Neural crest cell (in vitro differentiated cells): Measurements from ENCODE around the gene C16orf87. TPM values are rescaled to one million over a fixed set of nuclear protein-coding genes. Genes with fewer than 3 reads are reported as not detected.

Source experiments
- DNase-seq: peaks from one replicate; pipeline ENCODE4 v3.0.0; 2021; ENCODE audit warnings: low read depth, mixed read lengths, low spot score
- H3K27ac Mint-ChIP-seq: one replicate; pipeline ENCODE4 v1.8.0; 2021; ENCODE audit warnings: mild to moderate bottlenecking, mixed read lengths; ENCODE audit not compliant: unreplicated experiment
- H3K27me3 Mint-ChIP-seq: 2 replicates; pipeline ENCODE4 v1.8.0; 2021; ENCODE audit warnings: low read depth, mild to moderate bottlenecking, mixed read lengths
- H3K36me3 Mint-ChIP-seq: 2 replicates; pipeline ENCODE4 v1.8.0; 2021; ENCODE audit warnings: low read depth, mild to moderate bottlenecking, mixed read lengths
- H3K4me1 Mint-ChIP-seq: 2 replicates; pipeline ENCODE4 v1.8.0; 2021; ENCODE audit warnings: mixed read lengths
- H3K4me3 Mint-ChIP-seq: one replicate; pipeline ENCODE4 v1.8.0; 2021; ENCODE audit warnings: mild to moderate bottlenecking, mixed read lengths
- H3K9me3 Mint-ChIP-seq: 2 replicates; pipeline ENCODE4 v1.8.0; 2021; ENCODE audit warnings: mixed read lengths
- CTCF ChIP-seq: fragments of 200-600 bp; sonication (generic); conservative IDR thresholded peaks from 2 replicates; pipeline ENCODE4 v1.5.0; 2021; ENCODE audit warnings: antibody characterized with exemption, mild to moderate bottlenecking
- total RNA-seq: library from RNA; stranded (reverse); gene quantifications from 2 replicates; pipeline ENCODE4 v1.2.1, GENCODE V29; 2021

Gene C16orf87
- total RNA-seq, 1 donor from 2014 or later = 19.2 TPM

- no peak overlapping the region for H3K4me3 Mint-ChIP-seq
- peaks cover 10% of the 10 kb centered on the region for H3K36me3 Mint-ChIP-seq
- no peaks in the 10 kb centered on the region for H3K27me3 Mint-ChIP-seq
- no peaks in the 10 kb centered on the region for H3K9me3 Mint-ChIP-seq
- no peak for DNase-seq
- TF ChIP-seq CTCF = no peak
- H3K4me1 Mint-ChIP-seq = no peaks in the 10 kb centered on the region
- no peak overlapping the region for H3K27ac Mint-ChIP-seq
Measured at GRCh38 chr16:46813611-46814010, 17.4 kb downstream of the C16orf87 start.

GRCh38 chr16:46812781-46813540 lies 18.0 kb downstream of the C16orf87 start:
- Mint-ChIP-seq H3K9me3 (no peaks in the 10 kb centered on the region), H3K27me3 (no peaks in the 10 kb centered on the region), H3K4me3 (no peak overlapping the region), H3K36me3 (peaks cover 10% of the 10 kb centered on the region), H3K27ac (peak overlapping the region; percentile 39), H3K4me1 (no peaks in the 10 kb centered on the region)
- DNase-seq = no peak
- no peak for TF ChIP-seq CTCF

- no peak for DNase-seq
- no peaks in the 10 kb centered on the region for H3K4me1 Mint-ChIP-seq
- H3K36me3 Mint-ChIP-seq = peaks cover 10% of the 10 kb centered on the region
- no peak overlapping the region for H3K27ac Mint-ChIP-seq
- H3K9me3 Mint-ChIP-seq = no peaks in the 10 kb centered on the region
- TF ChIP-seq CTCF = no peak
- H3K4me3 Mint-ChIP-seq = no peak overlapping the region
- no peaks in the 10 kb centered on the region for H3K27me3 Mint-ChIP-seq
Measured at GRCh38 chr16:46811682-46812081, 19.3 kb downstream of the C16orf87 start.

- H3K9me3 Mint-ChIP-seq = no peaks in the 10 kb centered on the region
- no peak overlapping the region for H3K27ac Mint-ChIP-seq
- no peaks in the 10 kb centered on the region for H3K4me1 Mint-ChIP-seq
- peaks cover 4% of the 10 kb centered on the region for H3K36me3 Mint-ChIP-seq
- no peak overlapping the region for H3K4me3 Mint-ChIP-seq
- no peak for DNase-seq
- TF ChIP-seq CTCF = no peak
- no peaks in the 10 kb centered on the region for H3K27me3 Mint-ChIP-seq
Measured at GRCh38 chr16:46808997-46809396, 22.0 kb downstream of the C16orf87 start.

- H3K4me1 Mint-ChIP-seq = no peaks in the 10 kb centered on the region
- no peak for TF ChIP-seq CTCF
- H3K36me3 Mint-ChIP-seq = peaks cover 4% of the 10 kb centered on the region
- no peak overlapping the region for H3K4me3 Mint-ChIP-seq
- H3K9me3 Mint-ChIP-seq = no peaks in the 10 kb centered on the region
- H3K27ac Mint-ChIP-seq = no peak overlapping the region
- DNase-seq = no peak
- H3K27me3 Mint-ChIP-seq = no peaks in the 10 kb centered on the region
Measured at GRCh38 chr16:46807336-46807735, 23.6 kb downstream of the C16orf87 start.
